ENCODE data around the gene RAB23.

The RAB23 gene

GRCh38 chr6:57257911-57258541 lies 35.9 kb upstream of the RAB23 start:
- ATAC-seq (ENCODE audit: insufficient read depth, low read depth), result no peak
- TF ChIP-seq EZH2 (IDR thresholded peaks at IDR 0.05; ENCODE audit: borderline replicate concordance, low read depth, low read length, severe bottlenecking) (no peak), CTCF (IDR thresholded peaks at IDR 0.05; ENCODE audit: borderline replicate concordance, extremely low read depth, low read length, poor library complexity, severe bottlenecking) (no peak)
- no peaks in the 10 kb centered on the region for H3K9me3 ChIP-seq (ENCODE audit: insufficient read depth, low read length, severe bottlenecking)
- no peaks in the 10 kb centered on the region for H4K20me1 ChIP-seq (ENCODE audit: insufficient read depth, low read length)
- no peak for DNase-seq
- no peak overlapping the region for H2AFZ ChIP-seq (ENCODE audit: low read depth, low read length)
- no peaks in the 10 kb centered on the region for H3K79me2 ChIP-seq (ENCODE audit: insufficient read depth, low read length)
- no peak overlapping the region for H3K4me3 ChIP-seq (ENCODE audit: low read depth in 1 of 2, low read length in 2 of 2)
- H3K4me1 ChIP-seq (ENCODE audit: insufficient read depth, low read length), result no peaks in the 10 kb centered on the region
- H3K9ac ChIP-seq (ENCODE audit: low read depth, low read length), result no peak overlapping the region
- H3K4me2 ChIP-seq (ENCODE audit: insufficient read depth, low read length), result no peak overlapping the region
- no peaks in the 10 kb centered on the region for H3K27me3 ChIP-seq (ENCODE audit: insufficient read depth, low read length, poor library complexity)
- H3K27ac ChIP-seq (ENCODE audit: low read length), result no peak overlapping the region
- no peaks in the 10 kb centered on the region for H3K36me3 ChIP-seq (ENCODE audit: insufficient read depth, low read length)

- H3K9me3 ChIP-seq (ENCODE audit: insufficient read depth, low read length, severe bottlenecking), result no peaks in the 10 kb centered on the region
- no peaks in the 10 kb centered on the region for H3K36me3 ChIP-seq (ENCODE audit: insufficient read depth, low read length)
- H2AFZ ChIP-seq (ENCODE audit: low read depth, low read length), result no peak overlapping the region
- TF ChIP-seq EZH2 (IDR thresholded peaks at IDR 0.05; ENCODE audit: borderline replicate concordance, low read depth, low read length, severe bottlenecking), result no peak
- TF ChIP-seq CTCF (IDR thresholded peaks at IDR 0.05; ENCODE audit: borderline replicate concordance, extremely low read depth, low read length, poor library complexity, severe bottlenecking), result no peak
- no peaks in the 10 kb centered on the region for H3K4me1 ChIP-seq (ENCODE audit: insufficient read depth, low read length)
- no peak overlapping the region for H3K9ac ChIP-seq (ENCODE audit: low read depth, low read length)
- DNase-seq (no peak), ATAC-seq (ENCODE audit: insufficient read depth, low read depth) (no peak)
- no peak overlapping the region for H3K4me3 ChIP-seq (ENCODE audit: low read depth in 1 of 2, low read length in 2 of 2)
- H3K79me2 ChIP-seq (ENCODE audit: insufficient read depth, low read length), result no peaks in the 10 kb centered on the region
- H4K20me1 ChIP-seq (ENCODE audit: insufficient read depth, low read length), result no peaks in the 10 kb centered on the region
- no peak overlapping the region for H3K4me2 ChIP-seq (ENCODE audit: insufficient read depth, low read length)
- no peak overlapping the region for H3K27ac ChIP-seq (ENCODE audit: low read length)
- H3K27me3 ChIP-seq (ENCODE audit: insufficient read depth, low read length, poor library complexity), result no peaks in the 10 kb centered on the region
Measured at GRCh38 chr6:57256541-57256940, 34.4 kb upstream of the RAB23 start.

- Histone ChIP-seq H3K36me3 (ENCODE audit: insufficient read depth, low read length) (no peaks in the 10 kb centered on the region), H2AFZ (ENCODE audit: low read depth, low read length) (no peak overlapping the region), H3K9me3 (ENCODE audit: insufficient read depth, low read length, severe bottlenecking) (no peaks in the 10 kb centered on the region), H3K9ac (ENCODE audit: low read depth, low read length) (no peak overlapping the region), H3K27me3 (ENCODE audit: insufficient read depth, low read length, poor library complexity) (no peaks in the 10 kb centered on the region), H4K20me1 (ENCODE audit: insufficient read depth, low read length) (no peaks in the 10 kb centered on the region), H3K27ac (ENCODE audit: low read length) (no peak overlapping the region), H3K4me1 (ENCODE audit: insufficient read depth, low read length) (no peaks in the 10 kb centered on the region), H3K4me2 (ENCODE audit: insufficient read depth, low read length) (no peak overlapping the region), H3K79me2 (ENCODE audit: insufficient read depth, low read length) (no peaks in the 10 kb centered on the region), H3K4me3 (ENCODE audit: low read depth in 1 of 2, low read length in 2 of 2) (no peak overlapping the region)
- no peak for ATAC-seq (ENCODE audit: insufficient read depth, low read depth)
- TF ChIP-seq EZH2 (IDR thresholded peaks at IDR 0.05; ENCODE audit: borderline replicate concordance, low read depth, low read length, severe bottlenecking) (no peak), CTCF (IDR thresholded peaks at IDR 0.05; ENCODE audit: borderline replicate concordance, extremely low read depth, low read length, poor library complexity, severe bottlenecking) (no peak)
- DNase-seq, result no peak
Measured at GRCh38 chr6:57255451-57256169, 33.5 kb upstream of the RAB23 start.
